A549 (cell line): ENCODE results near the gene SMIM44.

Experiments
- ATOH8 ChIP-seq: fragments of 250-450 bp; sonication (Bioruptor Pico); IDR thresholded peaks from 2 replicates; pipeline ENCODE4 v1.5.0; 2020; ENCODE audit warnings: low read depth, mild to moderate bottlenecking, moderate library complexity
- CTCF ChIP-seq: fragments of >200 bp; sonication (Bioruptor Twin); formaldehyde crosslinking; IDR thresholded peaks from 3 replicates; pipeline ENCODE4 v1.5.1; 2016
- HES2 ChIP-seq: fragments of >200 bp; sonication (Bioruptor Twin); formaldehyde crosslinking; IDR thresholded peaks from 2 replicates; pipeline ENCODE4 v1.6.1; 2016
- JUNB ChIP-seq: fragments of >200 bp; sonication (Bioruptor Twin); formaldehyde crosslinking; IDR thresholded peaks from 2 replicates; pipeline ENCODE4 v1.6.1; 2016
- NR3C1 ChIP-seq: fragments of >200 bp; sonication (Bioruptor Twin); formaldehyde crosslinking; IDR thresholded peaks from 3 replicates; pipeline ENCODE4 v1.6.1; 2017
- POLR2A ChIP-seq: IDR thresholded peaks from 2 replicates; pipeline ENCODE4 v1.6.1; 2012; ENCODE audit warnings: mild to moderate bottlenecking, low read length
- RAD21 ChIP-seq, 2 experiments: fragments of >200 bp in 1 of 2; sonication (Bioruptor Twin) in 1 of 2; formaldehyde crosslinking in 1 of 2; IDR thresholded peaks in 1 of 2; conservative IDR thresholded peaks in 1 of 2; 2 replicates in 1 of 2; 3 replicates in 1 of 2; pipeline ENCODE4 v1.6.1; 2012 to 2018; ENCODE audit warnings: inconsistent platforms in 1 of 2
- SMC3 ChIP-seq: fragments of >200 bp; sonication (Bioruptor Twin); formaldehyde crosslinking; IDR thresholded peaks from 3 replicates; pipeline ENCODE4 v1.6.1; 2018; ENCODE audit warnings: inconsistent platforms
- USF2 ChIP-seq: fragments of 450-650 bp; IDR thresholded peaks from 2 replicates; pipeline ENCODE4 v1.6.1; 2014; ENCODE audit warnings: antibody characterized with exemption
- ZFP36 ChIP-seq: fragments of 450-650 bp; IDR thresholded peaks from 2 replicates; pipeline ENCODE4 v1.6.1; 2014; ENCODE audit warnings: borderline replicate concordance; ENCODE audit not compliant: partially characterized antibody

GRCh38 chr19:3497757-3498520, 14.7 kb upstream of the SMIM44 start:
- TF ChIP-seq CTCF, result no peak
- no peak for TF ChIP-seq RAD21 (conservative IDR thresholded peaks at IDR 0.05 in 1 of 2, IDR thresholded peaks at IDR 0.05 in 1 of 2)
- no peak for TF ChIP-seq ATOH8 (CRISPR knock-in tag)
- no peak for TF ChIP-seq SMC3
- TF ChIP-seq USF2, result no peak
- no peak for TF ChIP-seq NR3C1
- no peak for TF ChIP-seq POLR2A
- TF ChIP-seq JUNB, result no peak
- TF ChIP-seq ZFP36, result no peak
- TF ChIP-seq HES2, result no peak
